HUES6 (cell line): ENCODE measurements around the gene EPHA4.

Source experiments
- H3K27ac ChIP-seq: 2 replicates; pipeline ENCODE4 v1.7.0; 2013; ENCODE audit warnings: low read depth, mild to moderate bottlenecking, low read length, inconsistent platforms
- H3K27me3 ChIP-seq: 2 replicates; pipeline ENCODE4 v1.6.1; 2013; ENCODE audit warnings: low read length; ENCODE audit not compliant: control insufficient read depth, insufficient read depth
- H3K36me3 ChIP-seq: 2 replicates; pipeline ENCODE4 v1.6.1; 2013; ENCODE audit warnings: low read length; ENCODE audit not compliant: control insufficient read depth, insufficient read depth
- H3K4me1 ChIP-seq: 2 replicates; pipeline ENCODE4 v1.6.1; 2013; ENCODE audit warnings: low read length; ENCODE audit not compliant: control insufficient read depth, insufficient read depth
- H3K4me3 ChIP-seq: 2 replicates; pipeline ENCODE4 v1.5.1; 2013; ENCODE audit warnings: low read depth, low read length
- H3K9ac ChIP-seq: one replicate; pipeline ENCODE4 v1.6.1; 2013; ENCODE audit warnings: mild to moderate bottlenecking, low read length
- H3K9me3 ChIP-seq: 2 replicates; pipeline ENCODE4 v1.6.1; 2013; ENCODE audit warnings: low read depth, low read length; ENCODE audit not compliant: control insufficient read depth, insufficient read depth

EPHA4 gene

GRCh38 chr2:221442128-221442527 is 130.0 kb downstream of the EPHA4 start:
- no peak overlapping the region for H3K4me3 ChIP-seq
- H3K27me3 ChIP-seq = no peaks in the 10 kb centered on the region
- peaks cover 3% of the 10 kb centered on the region for H3K4me1 ChIP-seq
- H3K36me3 ChIP-seq = peaks cover 18% of the 10 kb centered on the region; the same call in 1 of the 2 replicates
- H3K27ac ChIP-seq = no peak overlapping the region
- H3K9me3 ChIP-seq = no peaks in the 10 kb centered on the region
- no peak overlapping the region for H3K9ac ChIP-seq

GRCh38 chr2:221439761-221440479 is 132.2 kb downstream of the EPHA4 start:
- H3K4me1 ChIP-seq = peaks cover 11% of the 10 kb centered on the region
- H3K4me3 ChIP-seq = no peak overlapping the region
- no peak overlapping the region for H3K27ac ChIP-seq
- no peaks in the 10 kb centered on the region for H3K27me3 ChIP-seq
- no peaks in the 10 kb centered on the region for H3K9me3 ChIP-seq
- peaks cover 20% of the 10 kb centered on the region; the same call in 1 of the 2 replicates for H3K36me3 ChIP-seq
- no peak overlapping the region for H3K9ac ChIP-seq

GRCh38 chr2:221437056-221437455 is 135.0 kb downstream of the EPHA4 start:
- H3K36me3 ChIP-seq = peaks cover 17% of the 10 kb centered on the region; the same call in 1 of the 2 replicates
- no peaks in the 10 kb centered on the region for H3K9me3 ChIP-seq
- H3K27me3 ChIP-seq = no peaks in the 10 kb centered on the region
- H3K4me3 ChIP-seq = no peak overlapping the region
- H3K27ac ChIP-seq = no peak overlapping the region
- peaks cover 17% of the 10 kb centered on the region for H3K4me1 ChIP-seq
- no peak overlapping the region for H3K9ac ChIP-seq

GRCh38 chr2:221435171-221435570 is 136.9 kb downstream of the EPHA4 start:
- H3K27ac ChIP-seq = no peak overlapping the region
- H3K4me1 ChIP-seq = peaks cover 17% of the 10 kb centered on the region
- H3K4me3 ChIP-seq = no peak overlapping the region
- H3K36me3 ChIP-seq = peaks cover 9% of the 10 kb centered on the region; the same call in 1 of the 2 replicates
- no peaks in the 10 kb centered on the region for H3K9me3 ChIP-seq
- H3K9ac ChIP-seq = no peak overlapping the region
- H3K27me3 ChIP-seq = no peaks in the 10 kb centered on the region

GRCh38 chr2:221434142-221434541 is 138.0 kb downstream of the EPHA4 start:
- H3K36me3 ChIP-seq = peaks cover 14% of the 10 kb centered on the region
- no peak overlapping the region for H3K4me3 ChIP-seq
- H3K9ac ChIP-seq = no peak overlapping the region
- no peaks in the 10 kb centered on the region for H3K9me3 ChIP-seq
- no peaks in the 10 kb centered on the region for H3K27me3 ChIP-seq
- H3K4me1 ChIP-seq = peaks cover 17% of the 10 kb centered on the region
- no peak overlapping the region for H3K27ac ChIP-seq

GRCh38 chr2:221431477-221431876 is 140.6 kb downstream of the EPHA4 start:
- Histone ChIP-seq H3K9ac (no peak overlapping the region), H3K27ac (no peak overlapping the region), H3K4me3 (no peak overlapping the region), H3K4me1 (peaks cover 17% of the 10 kb centered on the region), H3K9me3 (no peaks in the 10 kb centered on the region), H3K36me3 (peaks cover 19% of the 10 kb centered on the region), H3K27me3 (no peaks in the 10 kb centered on the region)

- Histone ChIP-seq H3K36me3 (peaks cover 20% of the 10 kb centered on the region), H3K9ac (no peak overlapping the region), H3K27me3 (no peaks in the 10 kb centered on the region), H3K4me3 (no peak overlapping the region), H3K4me1 (peaks cover 6% of the 10 kb centered on the region), H3K9me3 (no peaks in the 10 kb centered on the region), H3K27ac (no peak overlapping the region)
Measured at GRCh38 chr2:221429741-221430491, 142.2 kb downstream of the EPHA4 start.

- no peak overlapping the region for H3K27ac ChIP-seq
- H3K4me3 ChIP-seq = no peak overlapping the region
- H3K4me1 ChIP-seq = no peaks in the 10 kb centered on the region; the same call in 1 of the 2 replicates
- H3K9ac ChIP-seq = no peak overlapping the region
- H3K9me3 ChIP-seq = no peaks in the 10 kb centered on the region
- no peaks in the 10 kb centered on the region for H3K27me3 ChIP-seq
- H3K36me3 ChIP-seq = peaks cover 24% of the 10 kb centered on the region
Measured at GRCh38 chr2:221428896-221429295, 143.2 kb downstream of the EPHA4 start.

GRCh38 chr2:221426929-221427328 is 145.2 kb downstream of the EPHA4 start:
- H3K27ac ChIP-seq = no peak overlapping the region
- no peaks in the 10 kb centered on the region; the same call in 1 of the 2 replicates for H3K4me1 ChIP-seq
- no peaks in the 10 kb centered on the region for H3K27me3 ChIP-seq
- no peak overlapping the region for H3K4me3 ChIP-seq
- peaks cover 18% of the 10 kb centered on the region for H3K36me3 ChIP-seq
- H3K9me3 ChIP-seq = no peaks in the 10 kb centered on the region
- no peak overlapping the region for H3K9ac ChIP-seq

GRCh38 chr2:221425891-221426290 is 146.2 kb downstream of the EPHA4 start:
- H3K4me3 ChIP-seq = no peak overlapping the region
- H3K9me3 ChIP-seq = no peaks in the 10 kb centered on the region
- no peak overlapping the region for H3K9ac ChIP-seq
- peaks cover 21% of the 10 kb centered on the region for H3K36me3 ChIP-seq
- no peaks in the 10 kb centered on the region for H3K27me3 ChIP-seq
- H3K27ac ChIP-seq = no peak overlapping the region
- H3K4me1 ChIP-seq = no peaks in the 10 kb centered on the region; the same call in 1 of the 2 replicates

- Histone ChIP-seq H3K4me1 (no peaks in the 10 kb centered on the region; the same call in 1 of the 2 replicates), H3K27ac (no peak overlapping the region), H3K9ac (no peak overlapping the region), H3K9me3 (no peaks in the 10 kb centered on the region), H3K36me3 (peaks cover 22% of the 10 kb centered on the region), H3K27me3 (no peaks in the 10 kb centered on the region), H3K4me3 (no peak overlapping the region)
Measured at GRCh38 chr2:221425353-221425752, 146.8 kb downstream of the EPHA4 start.
